Neural cell (in vitro differentiated cells): ENCODE data around the gene ORM2.

ENCODE experiments used
- EP300 ChIP-seq: fragments of 450-650 bp; conservative IDR thresholded peaks from 2 replicates; pipeline ENCODE4 v1.6.1; 2014; ENCODE audit warnings: antibody characterized with exemption, mild to moderate bottlenecking, moderate library complexity; ENCODE audit not compliant: poor library complexity, severe bottlenecking
- EZH2 ChIP-seq: fragments of 200-600, 300-800 bp; shearing (Covaris generic), sonication (generic); IDR thresholded peaks from 2 replicates; pipeline ENCODE4 v1.6.1; 2014; ENCODE audit warnings: antibody characterized with exemption, low read length, borderline replicate concordance, mild to moderate bottlenecking; ENCODE audit not compliant: insufficient read depth, poor library complexity, severe bottlenecking
- POLR2AphosphoS5 ChIP-seq: IDR thresholded peaks from 2 replicates; pipeline ENCODE4 v1.6.1; 2012
- RAD21 ChIP-seq: fragments of 450-650 bp; conservative IDR thresholded peaks from 2 replicates; pipeline ENCODE4 v1.6.1; 2014; ENCODE audit warnings: antibody characterized with exemption, mild to moderate bottlenecking, moderate library complexity
- TF ChIP-seq, protein P1 (sequence below): fragments of 450-650 bp; IDR thresholded peaks from 2 replicates; pipeline ENCODE4 v1.5.1; 2014; ENCODE audit warnings: antibody characterized with exemption, mild to moderate bottlenecking, moderate library complexity; ENCODE audit not compliant: poor library complexity, severe bottlenecking
- TF ChIP-seq, protein P2 (sequence below): IDR thresholded peaks from 2 replicates; pipeline ENCODE4 v1.6.1; 2012; ENCODE audit warnings: borderline replicate concordance

DNA sequence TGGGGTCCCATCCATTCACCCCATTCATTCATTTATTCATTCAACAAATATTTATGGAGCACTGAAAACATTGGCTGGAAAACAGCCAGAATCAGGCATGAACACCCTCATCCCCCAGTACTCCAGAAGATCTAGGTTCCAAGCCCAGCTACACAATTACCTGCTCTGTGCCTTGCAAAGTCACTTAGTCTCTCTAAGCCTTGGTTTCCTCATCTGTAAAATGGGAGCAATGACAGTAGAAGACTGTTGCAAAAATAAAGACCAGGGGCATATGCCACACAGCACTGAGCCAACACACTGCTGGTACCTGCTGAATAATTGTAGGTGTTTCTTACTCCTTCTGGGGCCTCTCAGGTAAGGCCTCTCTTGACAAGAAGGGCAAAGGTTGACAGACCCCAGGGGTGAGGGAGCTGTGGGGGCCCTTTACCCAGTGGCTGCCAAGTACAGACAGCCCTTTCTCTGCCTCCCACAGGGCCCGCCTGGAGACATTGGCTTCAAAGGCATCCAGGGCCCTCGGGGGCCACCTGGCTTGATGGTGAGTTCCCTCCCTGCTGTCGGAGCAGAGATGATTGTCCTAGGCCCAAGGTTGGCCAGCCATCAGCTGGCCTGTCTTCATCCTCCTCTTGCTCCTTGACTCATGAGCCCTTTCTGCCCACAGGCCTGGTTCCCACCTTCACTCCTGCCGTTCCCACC lies 29.4 kb upstream of the ORM2 start:
- TF ChIP-seq, protein P1, sequence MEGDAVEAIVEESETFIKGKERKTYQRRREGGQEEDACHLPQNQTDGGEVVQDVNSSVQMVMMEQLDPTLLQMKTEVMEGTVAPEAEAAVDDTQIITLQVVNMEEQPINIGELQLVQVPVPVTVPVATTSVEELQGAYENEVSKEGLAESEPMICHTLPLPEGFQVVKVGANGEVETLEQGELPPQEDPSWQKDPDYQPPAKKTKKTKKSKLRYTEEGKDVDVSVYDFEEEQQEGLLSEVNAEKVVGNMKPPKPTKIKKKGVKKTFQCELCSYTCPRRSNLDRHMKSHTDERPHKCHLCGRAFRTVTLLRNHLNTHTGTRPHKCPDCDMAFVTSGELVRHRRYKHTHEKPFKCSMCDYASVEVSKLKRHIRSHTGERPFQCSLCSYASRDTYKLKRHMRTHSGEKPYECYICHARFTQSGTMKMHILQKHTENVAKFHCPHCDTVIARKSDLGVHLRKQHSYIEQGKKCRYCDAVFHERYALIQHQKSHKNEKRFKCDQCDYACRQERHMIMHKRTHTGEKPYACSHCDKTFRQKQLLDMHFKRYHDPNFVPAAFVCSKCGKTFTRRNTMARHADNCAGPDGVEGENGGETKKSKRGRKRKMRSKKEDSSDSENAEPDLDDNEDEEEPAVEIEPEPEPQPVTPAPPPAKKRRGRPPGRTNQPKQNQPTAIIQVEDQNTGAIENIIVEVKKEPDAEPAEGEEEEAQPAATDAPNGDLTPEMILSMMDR = no peak
- TF ChIP-seq POLR2AphosphoS5 = no peak
- TF ChIP-seq, protein P2, sequence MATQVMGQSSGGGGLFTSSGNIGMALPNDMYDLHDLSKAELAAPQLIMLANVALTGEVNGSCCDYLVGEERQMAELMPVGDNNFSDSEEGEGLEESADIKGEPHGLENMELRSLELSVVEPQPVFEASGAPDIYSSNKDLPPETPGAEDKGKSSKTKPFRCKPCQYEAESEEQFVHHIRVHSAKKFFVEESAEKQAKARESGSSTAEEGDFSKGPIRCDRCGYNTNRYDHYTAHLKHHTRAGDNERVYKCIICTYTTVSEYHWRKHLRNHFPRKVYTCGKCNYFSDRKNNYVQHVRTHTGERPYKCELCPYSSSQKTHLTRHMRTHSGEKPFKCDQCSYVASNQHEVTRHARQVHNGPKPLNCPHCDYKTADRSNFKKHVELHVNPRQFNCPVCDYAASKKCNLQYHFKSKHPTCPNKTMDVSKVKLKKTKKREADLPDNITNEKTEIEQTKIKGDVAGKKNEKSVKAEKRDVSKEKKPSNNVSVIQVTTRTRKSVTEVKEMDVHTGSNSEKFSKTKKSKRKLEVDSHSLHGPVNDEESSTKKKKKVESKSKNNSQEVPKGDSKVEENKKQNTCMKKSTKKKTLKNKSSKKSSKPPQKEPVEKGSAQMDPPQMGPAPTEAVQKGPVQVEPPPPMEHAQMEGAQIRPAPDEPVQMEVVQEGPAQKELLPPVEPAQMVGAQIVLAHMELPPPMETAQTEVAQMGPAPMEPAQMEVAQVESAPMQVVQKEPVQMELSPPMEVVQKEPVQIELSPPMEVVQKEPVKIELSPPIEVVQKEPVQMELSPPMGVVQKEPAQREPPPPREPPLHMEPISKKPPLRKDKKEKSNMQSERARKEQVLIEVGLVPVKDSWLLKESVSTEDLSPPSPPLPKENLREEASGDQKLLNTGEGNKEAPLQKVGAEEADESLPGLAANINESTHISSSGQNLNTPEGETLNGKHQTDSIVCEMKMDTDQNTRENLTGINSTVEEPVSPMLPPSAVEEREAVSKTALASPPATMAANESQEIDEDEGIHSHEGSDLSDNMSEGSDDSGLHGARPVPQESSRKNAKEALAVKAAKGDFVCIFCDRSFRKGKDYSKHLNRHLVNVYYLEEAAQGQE = no peak
- no peak for TF ChIP-seq EZH2
- no peak for TF ChIP-seq RAD21
- no peak for TF ChIP-seq EP300
